Measurements from ENCODE around the gene F2.

GRCh38 chr11:46718155-46719019, 626 bp upstream of the F2 start:
- TF ChIP-seq CTCF (IDR thresholded peaks at IDR 0.05 in 8 of 11, conservative IDR thresholded peaks at IDR 0.05 in 3 of 11) (no peak), POLR2A (IDR thresholded peaks at IDR 0.05) (no peak)
